Measurements from ENCODE around the gene CDC27. TPM values are rescaled to one million over a fixed set of nuclear protein-coding genes. Genes with fewer than 3 reads are reported as not detected.

The CDC27 gene
- total RNA-seq, 1 experiment from 2014 or later: 191 TPM

DNA sequence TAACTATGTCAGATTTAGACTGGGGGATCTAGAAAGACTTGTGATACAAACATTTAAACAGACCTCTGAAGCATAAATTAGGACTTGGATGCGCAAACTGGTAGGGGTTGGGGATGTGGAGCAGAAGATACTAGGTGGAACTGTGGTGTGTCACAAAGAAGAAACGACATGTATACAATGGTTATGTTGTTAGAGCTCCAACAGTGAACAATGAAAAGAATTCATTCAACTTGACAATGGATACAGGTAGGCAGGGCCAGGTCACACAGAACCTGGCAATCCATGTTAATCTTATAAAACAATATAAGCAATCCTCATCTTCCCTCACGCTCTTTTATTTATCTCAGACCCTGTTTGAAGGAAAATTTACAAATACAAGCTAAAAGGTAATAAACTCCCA, 102.0 kb downstream of the CDC27 start:
- H3K36me3 ChIP-seq (ENCODE audit: control insufficient read depth in 1 of 2, insufficient read depth in 2 of 2, low read length in 2 of 2): no peaks in the 10 kb centered on the region
- ChIA-PET POLR2A (no interaction called here), RAD21 (ENCODE audit: low non-redundant PET in 1 of 2, low total read pairs in 2 of 2, uncharacterized antibody in 2 of 2, unreplicated experiment in 2 of 2) (no interaction called here), CTCF (no interaction called here)
- intact Hi-C loops (cut with micrococcal nuclease): no loop called here
- H4K20me1 ChIP-seq (ENCODE audit: insufficient read depth): no peaks in the 10 kb centered on the region
- BruUV-seq (replicated peaks): no TSS peak
- no peaks in the 10 kb centered on the region for H3K9me3 ChIP-seq (ENCODE audit: control insufficient read depth in 1 of 2, insufficient read depth in 1 of 2, low read depth in 1 of 2, low read length in 2 of 2)
- H2AFZ ChIP-seq (ENCODE audit: low read depth, low read length, poor library complexity, severe bottlenecking): no peak overlapping the region
- no peak for TF ChIP-seq FOSL1 (IDR thresholded peaks at IDR 0.05; ENCODE audit: low read depth)
- TF ChIP-seq ELF1 (IDR thresholded peaks at IDR 0.05; ENCODE audit: borderline replicate concordance, low read depth): no peak
- no peak for TF ChIP-seq CBX3 (IDR thresholded peaks at IDR 0.05; ENCODE audit: low read depth)
- no peak for TF ChIP-seq REST (IDR thresholded peaks at IDR 0.05; ENCODE audit: low read depth)
- H3K4me1 ChIP-seq (ENCODE audit: control insufficient read depth in 1 of 2, insufficient read depth in 2 of 2, low read length in 2 of 2): peaks cover 0 to 15% of the 10 kb centered on the region in 2 experiments; a peak in 1 of 4 replicates
- peak; percentile 68 for ATAC-seq
- no peak overlapping the region for H3K4me3 ChIP-seq (replicated peaks in 1 of 2; ENCODE audit: low read depth in 1 of 2, low read length in 2 of 2)
- H3K27me3 ChIP-seq (ENCODE audit: insufficient read depth, low read length): no peaks in the 10 kb centered on the region
- no peaks in the 10 kb centered on the region for H3K9me2 ChIP-seq (ENCODE audit: insufficient read depth)
- H3K27ac ChIP-seq (ENCODE audit: low read depth, low read length): no peak overlapping the region
- H3K79me2 ChIP-seq (ENCODE audit: insufficient read depth, low read length): peaks cover 46% of the 10 kb centered on the region
- no peak for DNase-seq (ENCODE audit: low read depth, low spot score)
- no peak overlapping the region for H3K4me2 ChIP-seq (ENCODE audit: low read length)
- no peak overlapping the region for H3K9ac ChIP-seq (ENCODE audit: low read length)

DNA sequence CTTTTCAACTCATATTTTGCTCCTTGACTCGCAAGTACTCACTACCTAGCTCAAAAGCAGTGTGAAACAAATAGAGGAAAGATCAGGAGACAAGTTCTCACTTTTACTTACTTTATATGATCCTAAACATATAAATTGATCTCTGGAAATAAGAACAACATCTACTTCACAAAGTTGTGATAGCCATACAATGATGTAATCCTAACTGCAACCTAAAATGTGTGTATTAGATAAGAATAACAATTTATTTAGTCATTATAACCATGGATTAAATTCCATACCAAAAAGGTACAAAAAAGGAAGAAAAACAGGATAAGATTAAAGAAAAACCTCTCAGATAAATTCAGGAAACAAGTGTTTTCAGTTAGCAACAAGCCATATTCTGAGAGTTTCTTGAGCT, 103.4 kb downstream of the CDC27 start:
- no peak overlapping the region for H2AFZ ChIP-seq (ENCODE audit: low read depth, low read length, poor library complexity, severe bottlenecking)
- H3K9me3 ChIP-seq (ENCODE audit: control insufficient read depth in 1 of 2, insufficient read depth in 1 of 2, low read depth in 1 of 2, low read length in 2 of 2): no peaks in the 10 kb centered on the region
- no peak overlapping the region for H3K4me2 ChIP-seq (ENCODE audit: low read length)
- H3K9ac ChIP-seq (ENCODE audit: low read length): no peak overlapping the region
- no peaks in the 10 kb centered on the region for H3K27me3 ChIP-seq (ENCODE audit: insufficient read depth, low read length)
- RAD21 ChIA-PET (ENCODE audit: low non-redundant PET in 1 of 2, low total read pairs in 2 of 2, uncharacterized antibody in 2 of 2, unreplicated experiment in 2 of 2): no interaction called here
- no TSS peak for BruUV-seq (replicated peaks)
- ATAC-seq (no peak), DNase-seq (ENCODE audit: low read depth, low spot score) (no peak)
- H3K4me1 ChIP-seq (ENCODE audit: control insufficient read depth in 1 of 2, insufficient read depth in 2 of 2, low read length in 2 of 2): peaks cover 0 to 15% of the 10 kb centered on the region in 2 experiments; a peak in 1 of 4 replicates
- no peaks in the 10 kb centered on the region; the same call in 1 of the 2 replicates for H4K20me1 ChIP-seq (ENCODE audit: insufficient read depth)
- no peak overlapping the region for H3K27ac ChIP-seq (ENCODE audit: low read depth, low read length)
- POLR2A ChIA-PET: no interaction called here
- no peaks in the 10 kb centered on the region for H3K36me3 ChIP-seq (ENCODE audit: control insufficient read depth in 1 of 2, insufficient read depth in 2 of 2, low read length in 2 of 2)
- CTCF ChIA-PET: no interaction called here
- intact Hi-C loops (cut with micrococcal nuclease): no loop called here
- peaks cover 41% of the 10 kb centered on the region for H3K79me2 ChIP-seq (ENCODE audit: insufficient read depth, low read length)
- no peaks in the 10 kb centered on the region for H3K9me2 ChIP-seq (ENCODE audit: insufficient read depth)
- H3K4me3 ChIP-seq (replicated peaks in 1 of 2; ENCODE audit: low read depth in 1 of 2, low read length in 2 of 2): no peak overlapping the region
- TF ChIP-seq SRF (IDR thresholded peaks at IDR 0.05; ENCODE audit: low read depth) (no peak), FOSL1 (IDR thresholded peaks at IDR 0.05; ENCODE audit: low read depth) (no peak), ZFX (IDR thresholded peaks at IDR 0.05) (no peak), SP1 (IDR thresholded peaks at IDR 0.05; ENCODE audit: low read depth) (no peak), EZH2 (IDR thresholded peaks at IDR 0.05) (no peak), REST (IDR thresholded peaks at IDR 0.05; ENCODE audit: low read depth) (no peak), ZBTB33 (IDR thresholded peaks at IDR 0.05; ENCODE audit: extremely low read depth, insufficient replicate concordance, low read length) (no peak), SIN3A (IDR thresholded peaks at IDR 0.05; ENCODE audit: low read depth) (no peak)
- TF ChIP-seq, protein P1, sequence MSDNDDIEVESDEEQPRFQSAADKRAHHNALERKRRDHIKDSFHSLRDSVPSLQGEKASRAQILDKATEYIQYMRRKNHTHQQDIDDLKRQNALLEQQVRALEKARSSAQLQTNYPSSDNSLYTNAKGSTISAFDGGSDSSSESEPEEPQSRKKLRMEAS (IDR thresholded peaks at IDR 0.05): no peak

All from HCT116 (cell line).